ENCODE data around the gene CDPF1. TPM values are rescaled to one million over a fixed set of nuclear protein-coding genes. Genes with fewer than 3 reads are reported as not detected.

CDPF1 gene
- polyA plus RNA-seq, 2 donors = 6.6 to 7.4 TPM

- H3K27ac ChIP-seq (ENCODE audit: low read depth in 2 of 2, low read length in 1 of 2) = no peak overlapping the region
- WGBS, 2 donors = 81 to 87% methylated on average over 18 of the region's 18 CpGs
- H3K27me3 ChIP-seq (ENCODE audit: control insufficient read depth in 1 of 2, insufficient read depth in 2 of 2, low read length in 2 of 2) = no peaks in the 10 kb centered on the region
- H3K36me3 ChIP-seq (ENCODE audit: control insufficient read depth in 2 of 2, insufficient read depth in 2 of 2, low read length in 1 of 2) = peaks cover 2 to 5% of the 10 kb centered on the region in 2 donors
- H3K9me3 ChIP-seq (ENCODE audit: control insufficient read depth in 2 of 2, insufficient read depth in 1 of 2, low read depth in 1 of 2, low read length in 1 of 2) = no peaks in the 10 kb centered on the region
- H3K4me1 ChIP-seq (ENCODE audit: control insufficient read depth in 2 of 2, insufficient read depth in 2 of 2, low read length in 1 of 2) = no peaks in the 10 kb centered on the region
- no peak overlapping the region for H3K4me3 ChIP-seq (ENCODE audit: low read depth in 1 of 2, low read length in 2 of 2)
Observed at GRCh38 chr22:46195487-46196165, 54.5 kb downstream of the CDPF1 start.

Other genes starting within 250 kb of the CDPF1 start
- 1 to 10 TPM; 3.2 to 3.9 TPM for gene PPARA, start 99.8 kb downstream of the CDPF1 start, polyA plus RNA-seq
- gene PKDREJ, start 13.1 kb upstream of the CDPF1 start, polyA plus RNA-seq = under 1 TPM; 0.10 to 0.11 TPM
- gene TTC38, start 17.7 kb upstream of the CDPF1 start, polyA plus RNA-seq = 1 to 10 TPM; 6.7 to 9.5 TPM
- gene GTSE1, start 46.6 kb upstream of the CDPF1 start, polyA plus RNA-seq = 1 to 10 TPM; 5.0 to 7.4 TPM
- gene TRMU, start 85.4 kb upstream of the CDPF1 start, polyA plus RNA-seq = 10 to 100 TPM; 24.3 to 32.4 TPM

Data from esophagus (tissue), 2 donors.